IgD-negative memory B cell (primary cell): ENCODE data around the gene SASH1. TPM values are rescaled to one million over a fixed set of nuclear protein-coding genes. Genes with fewer than 3 reads are reported as not detected.

Source experiments
- H3K27ac Mint-ChIP-seq, 3 donors: one replicate each; pipeline ENCODE4 v1.8.0; 2020 to 2022; ENCODE audit warnings: mild to moderate bottlenecking in 3 of 3, mixed read lengths in 3 of 3, moderate library complexity in 1 of 3
- H3K27me3 Mint-ChIP-seq: one replicate; pipeline ENCODE4 v1.8.0; 2021; ENCODE audit warnings: mixed read lengths
- H3K36me3 Mint-ChIP-seq: one replicate; pipeline ENCODE4 v1.8.0; 2020; ENCODE audit warnings: mild to moderate bottlenecking, mixed read lengths
- H3K4me1 Mint-ChIP-seq, 3 donors: one replicate each; pipeline ENCODE4 v1.8.0; 2020 to 2022; ENCODE audit warnings: mixed read lengths in 3 of 3, mild to moderate bottlenecking in 1 of 3
- H3K4me3 Mint-ChIP-seq, 4 donors: one replicate each; pipeline ENCODE4 v1.8.0; 2020 to 2022; ENCODE audit warnings: mild to moderate bottlenecking in 4 of 4, mixed read lengths in 4 of 4, moderate library complexity in 3 of 4
- H3K9me3 Mint-ChIP-seq, 3 donors: one replicate each; pipeline ENCODE4 v1.8.0; 2020 to 2021; ENCODE audit warnings: mixed read lengths in 3 of 3, mild to moderate bottlenecking in 1 of 3
- polyA plus RNA-seq: library from polyadenylated mRNA; unstranded; fragments of 300-500 nt; fragmentation: Illumina TruSeq; gene quantifications from one replicate; pipeline ENCODE4 v1.2.3, GENCODE V29; 2021

Gene SASH1
- polyA plus RNA-seq, 1 donor from 2014 or later: 0.55 TPM

GRCh38 chr6:148520109-148520841 lies 177.6 kb downstream of the SASH1 start:
- Mint-ChIP-seq H3K27ac (peak overlapping the region; percentile 63 to 86 (median 66)), H3K4me1 (peaks cover 33 to 40% (median 33%) of the 10 kb centered on the region in 3 donors), H3K36me3 (no peaks in the 10 kb centered on the region), H3K9me3 (no peaks in the 10 kb centered on the region), H3K4me3 (peak overlapping the region; percentile 36 to 85 (median 67)), H3K27me3 (peaks cover under 1% of the 10 kb centered on the region)

DNA sequence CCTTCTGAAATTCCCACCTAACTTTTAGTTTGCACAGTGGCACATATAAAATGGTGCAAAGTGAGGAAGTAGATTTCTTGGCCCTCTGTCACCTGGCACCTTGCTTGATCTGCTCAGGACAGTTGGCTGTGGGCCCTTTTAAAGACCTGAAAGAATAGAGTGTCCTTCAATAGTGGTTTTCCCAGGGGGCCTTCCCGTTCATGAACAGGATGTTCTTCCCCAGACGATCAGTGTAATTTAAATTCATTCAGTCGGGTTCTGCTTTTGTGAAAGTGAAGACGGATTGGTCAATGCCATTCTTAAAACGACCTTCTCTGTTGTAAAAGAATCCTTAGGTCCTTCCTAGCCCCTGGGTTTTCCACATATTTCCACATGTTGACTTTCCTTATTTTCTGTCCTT lies 178.5 kb downstream of the SASH1 start:
- peaks cover 2% of the 10 kb centered on the region for H3K27me3 Mint-ChIP-seq
- H3K9me3 Mint-ChIP-seq: no peaks in the 10 kb centered on the region
- H3K4me1 Mint-ChIP-seq: peaks cover 36 to 42% (median 37%) of the 10 kb centered on the region in 3 donors
- peak overlapping the region in 3 of 4 donors; percentile 36 to 85 (median 76) for H3K4me3 Mint-ChIP-seq
- no peaks in the 10 kb centered on the region for H3K36me3 Mint-ChIP-seq
- peak overlapping the region in 2 of 3 donors; percentile 48 to 63 for H3K27ac Mint-ChIP-seq

- H3K4me3 Mint-ChIP-seq: peak overlapping the region in 2 of 4 donors; percentile 36 to 76
- H3K27me3 Mint-ChIP-seq: peaks cover 2% of the 10 kb centered on the region
- no peaks in the 10 kb centered on the region for H3K36me3 Mint-ChIP-seq
- peak overlapping the region in 2 of 3 donors; percentile 53 to 63 for H3K27ac Mint-ChIP-seq
- H3K4me1 Mint-ChIP-seq: peaks cover 34 to 42% (median 37%) of the 10 kb centered on the region in 3 donors
- H3K9me3 Mint-ChIP-seq: no peaks in the 10 kb centered on the region
Observed at GRCh38 chr6:148521586-148521985, 178.9 kb downstream of the SASH1 start.

DNA sequence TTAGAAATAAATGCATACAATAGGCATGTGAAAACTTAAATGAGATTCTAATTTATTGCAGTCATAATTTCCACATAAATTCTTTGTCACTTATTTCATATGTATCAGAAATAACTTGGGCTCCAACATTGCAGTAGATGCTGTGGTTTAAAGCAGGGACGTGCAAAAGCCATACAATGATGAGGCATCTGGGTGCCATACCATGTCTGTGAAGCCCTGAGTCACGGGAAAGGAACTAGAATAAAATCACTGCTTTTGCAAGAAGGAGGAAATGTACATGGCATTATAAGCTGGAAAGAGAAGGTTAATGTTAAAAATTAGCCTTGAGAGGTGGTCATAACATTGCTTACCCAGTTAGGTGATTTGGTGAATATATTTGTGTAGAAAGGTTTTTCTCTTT lies 180.4 kb downstream of the SASH1 start:
- Mint-ChIP-seq H3K9me3 (no peaks in the 10 kb centered on the region), H3K36me3 (no peaks in the 10 kb centered on the region), H3K27ac (peak overlapping the region in 1 of 3 donors; percentile 47), H3K27me3 (peaks cover 2% of the 10 kb centered on the region), H3K4me1 (peaks cover 26 to 38% (median 37%) of the 10 kb centered on the region in 3 donors), H3K4me3 (no peak overlapping the region)

DNA sequence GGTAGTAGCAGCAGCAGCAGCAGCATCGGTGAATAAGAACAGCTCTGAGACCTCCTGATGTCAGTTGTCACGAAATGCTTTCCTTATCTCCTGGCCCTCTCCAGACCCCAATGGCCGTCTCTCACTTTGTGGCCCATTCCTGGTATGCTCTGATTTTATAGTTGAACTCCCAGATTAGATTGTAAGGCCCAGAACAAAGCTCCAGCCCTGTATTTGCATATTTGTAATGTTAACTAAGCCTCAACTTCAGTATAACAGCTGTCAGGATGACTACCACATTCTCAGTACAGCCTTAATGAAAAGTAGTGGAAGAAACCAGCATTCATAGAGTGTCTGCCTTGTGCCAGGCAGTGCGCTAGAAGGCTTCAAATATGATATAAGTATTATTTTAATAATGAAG lies 180.9 kb downstream of the SASH1 start:
- H3K27ac Mint-ChIP-seq: peak overlapping the region in 1 of 3 donors; percentile 47
- H3K4me3 Mint-ChIP-seq: no peak overlapping the region
- H3K36me3 Mint-ChIP-seq: no peaks in the 10 kb centered on the region
- peaks cover 2% of the 10 kb centered on the region for H3K27me3 Mint-ChIP-seq
- H3K4me1 Mint-ChIP-seq: peaks cover 26 to 38% (median 37%) of the 10 kb centered on the region in 3 donors
- H3K9me3 Mint-ChIP-seq: no peaks in the 10 kb centered on the region

GRCh38 chr6:148524471-148524882 lies 181.8 kb downstream of the SASH1 start:
- H3K4me1 Mint-ChIP-seq: peaks cover 26 to 35% (median 29%) of the 10 kb centered on the region in 3 donors
- H3K4me3 Mint-ChIP-seq: peak overlapping the region in 2 of 4 donors; percentile 32 to 58
- H3K27ac Mint-ChIP-seq: no peak overlapping the region
- H3K27me3 Mint-ChIP-seq: peaks cover 2% of the 10 kb centered on the region
- H3K9me3 Mint-ChIP-seq: no peaks in the 10 kb centered on the region
- no peaks in the 10 kb centered on the region for H3K36me3 Mint-ChIP-seq

GRCh38 chr6:148524976-148525375 lies 182.3 kb downstream of the SASH1 start:
- H3K27ac Mint-ChIP-seq: no peak overlapping the region
- no peaks in the 10 kb centered on the region for H3K9me3 Mint-ChIP-seq
- H3K36me3 Mint-ChIP-seq: no peaks in the 10 kb centered on the region
- H3K4me3 Mint-ChIP-seq: peak overlapping the region in 1 of 4 donors; percentile 58
- H3K4me1 Mint-ChIP-seq: peaks cover 26 to 33% (median 27%) of the 10 kb centered on the region in 3 donors
- peaks cover 2% of the 10 kb centered on the region for H3K27me3 Mint-ChIP-seq

DNA sequence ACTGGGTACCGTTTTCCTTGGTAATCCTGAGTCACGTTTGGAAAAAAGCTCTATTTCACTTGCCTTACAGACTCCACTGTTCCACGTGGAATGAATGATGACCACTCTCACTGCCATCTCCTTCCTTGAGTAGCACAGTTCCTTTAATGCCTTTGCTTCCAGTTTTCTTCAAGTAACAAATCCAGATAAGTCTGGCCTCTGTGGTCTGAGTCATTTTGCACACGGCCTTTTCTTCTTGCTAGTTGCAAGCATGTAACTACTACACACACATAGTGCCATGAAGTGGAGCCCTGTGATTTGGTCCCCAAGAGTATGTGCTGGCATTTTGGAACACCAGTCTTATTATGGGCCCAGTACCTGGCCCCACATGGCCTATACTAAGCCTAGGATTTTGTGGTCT lies 182.8 kb downstream of the SASH1 start:
- no peak overlapping the region for H3K27ac Mint-ChIP-seq
- H3K4me3 Mint-ChIP-seq: peak overlapping the region in 1 of 4 donors; percentile 61
- peaks cover 2% of the 10 kb centered on the region for H3K27me3 Mint-ChIP-seq
- H3K9me3 Mint-ChIP-seq: no peaks in the 10 kb centered on the region
- peaks cover 25 to 31% (median 25%) of the 10 kb centered on the region in 3 donors for H3K4me1 Mint-ChIP-seq
- H3K36me3 Mint-ChIP-seq: no peaks in the 10 kb centered on the region

DNA sequence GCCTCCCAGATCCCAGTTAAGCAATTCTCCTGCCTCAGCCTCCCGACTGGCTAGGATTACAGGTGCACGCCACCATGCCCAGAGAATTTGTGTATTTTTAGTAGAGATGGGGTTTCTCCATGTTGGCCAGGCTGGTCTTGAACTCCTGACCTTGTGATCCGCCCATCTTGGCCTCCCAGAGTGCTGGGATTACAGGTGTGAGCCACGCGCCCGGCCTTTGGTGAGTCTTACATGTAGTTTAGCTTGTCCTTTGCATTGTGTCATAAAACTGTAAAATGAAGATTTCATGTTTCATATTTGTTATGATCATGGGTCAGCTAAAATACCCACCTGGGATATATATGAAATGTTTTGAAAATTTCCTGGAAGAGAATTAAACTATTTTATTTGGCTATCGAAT lies 183.5 kb downstream of the SASH1 start:
- H3K4me1 Mint-ChIP-seq: peaks cover 21 to 30% (median 25%) of the 10 kb centered on the region in 3 donors
- no peak overlapping the region for H3K27ac Mint-ChIP-seq
- H3K9me3 Mint-ChIP-seq: no peaks in the 10 kb centered on the region
- peaks cover 5% of the 10 kb centered on the region for H3K27me3 Mint-ChIP-seq
- no peak overlapping the region for H3K4me3 Mint-ChIP-seq
- H3K36me3 Mint-ChIP-seq: no peaks in the 10 kb centered on the region

DNA sequence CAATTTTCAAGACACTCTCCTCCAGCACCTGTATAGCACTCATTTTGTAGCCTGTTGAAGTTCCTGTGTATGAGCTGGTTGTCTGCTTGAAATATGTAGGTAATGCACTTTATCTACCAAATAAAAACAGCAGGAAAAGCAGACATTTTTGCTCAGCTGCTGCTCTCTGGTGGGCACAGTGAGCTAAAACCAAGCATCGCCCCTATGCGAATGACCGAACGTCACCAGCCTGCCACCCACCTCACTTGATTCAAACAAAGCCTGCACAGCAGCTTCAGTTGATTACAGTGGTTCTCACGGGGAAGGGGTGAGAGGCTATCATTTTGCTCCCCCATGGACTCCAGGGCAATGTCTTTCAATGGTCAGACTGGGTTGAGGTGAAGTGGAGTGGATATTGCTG lies 185.7 kb downstream of the SASH1 start:
- no peaks in the 10 kb centered on the region for H3K36me3 Mint-ChIP-seq
- H3K4me3 Mint-ChIP-seq: no peak overlapping the region
- peaks cover 5% of the 10 kb centered on the region for H3K27me3 Mint-ChIP-seq
- H3K9me3 Mint-ChIP-seq: no peaks in the 10 kb centered on the region
- peaks cover 12 to 19% (median 16%) of the 10 kb centered on the region in 3 donors for H3K4me1 Mint-ChIP-seq
- no peak overlapping the region for H3K27ac Mint-ChIP-seq

GRCh38 chr6:148529010-148529409 lies 186.4 kb downstream of the SASH1 start:
- Mint-ChIP-seq H3K9me3 (no peaks in the 10 kb centered on the region), H3K27ac (no peak overlapping the region), H3K36me3 (no peaks in the 10 kb centered on the region), H3K4me1 (peaks cover 12 to 19% (median 16%) of the 10 kb centered on the region in 3 donors), H3K4me3 (no peak overlapping the region), H3K27me3 (peaks cover 5% of the 10 kb centered on the region)

DNA sequence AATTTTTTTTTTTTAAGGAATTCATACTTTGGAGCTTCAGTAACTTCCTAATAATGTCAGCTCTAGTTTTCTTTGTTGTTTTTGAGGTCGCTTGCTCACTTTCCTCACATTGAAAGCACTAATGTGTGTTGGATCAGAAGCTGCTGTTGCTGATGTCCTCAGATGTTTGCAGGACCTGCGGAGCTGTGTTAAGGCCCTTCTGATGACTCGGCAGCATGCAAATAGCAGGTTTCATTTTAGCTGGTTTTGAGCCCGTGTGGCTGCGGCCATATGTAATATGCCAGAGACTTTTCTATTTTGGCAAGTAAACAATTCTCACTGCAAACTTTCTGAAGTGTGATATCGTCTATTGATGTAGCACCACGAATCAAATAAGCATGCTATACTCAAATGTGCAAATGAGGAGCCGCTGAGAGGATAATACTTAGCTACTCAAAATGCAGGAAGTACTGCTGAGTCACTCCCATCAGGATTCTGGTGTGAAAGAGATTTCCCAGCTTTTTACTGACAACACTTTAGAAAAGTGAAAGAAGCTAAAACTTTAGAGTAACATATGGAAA lies 187.8 kb downstream of the SASH1 start:
- Mint-ChIP-seq H3K27me3 (peaks cover 3% of the 10 kb centered on the region), H3K4me3 (peak overlapping the region in 1 of 4 donors; percentile 65), H3K27ac (peak overlapping the region in 1 of 3 donors; percentile 63), H3K9me3 (no peaks in the 10 kb centered on the region), H3K4me1 (peaks cover 4 to 11% (median 8%) of the 10 kb centered on the region in 3 donors), H3K36me3 (no peaks in the 10 kb centered on the region)

DNA sequence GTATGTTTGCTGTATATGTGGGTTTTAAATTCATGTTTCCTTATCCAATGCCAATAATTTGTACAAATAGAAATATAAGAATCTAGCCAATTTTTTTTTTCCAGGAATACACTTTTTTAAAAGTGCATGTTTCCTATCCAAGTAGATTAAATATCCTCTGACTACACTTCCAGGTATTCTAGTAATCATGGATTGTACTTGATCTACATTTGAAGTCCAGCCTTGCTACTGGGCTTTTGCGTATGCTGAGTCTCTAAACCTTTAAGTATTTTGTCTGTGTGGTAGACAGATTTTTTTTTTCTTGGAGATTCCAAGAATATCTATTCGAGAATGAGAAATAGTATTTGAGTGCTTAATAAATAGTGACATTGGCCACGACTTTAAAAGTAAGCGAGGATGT lies 188.3 kb downstream of the SASH1 start:
- H3K9me3 Mint-ChIP-seq: no peaks in the 10 kb centered on the region
- peaks cover 3% of the 10 kb centered on the region for H3K27me3 Mint-ChIP-seq
- H3K36me3 Mint-ChIP-seq: no peaks in the 10 kb centered on the region

DNA sequence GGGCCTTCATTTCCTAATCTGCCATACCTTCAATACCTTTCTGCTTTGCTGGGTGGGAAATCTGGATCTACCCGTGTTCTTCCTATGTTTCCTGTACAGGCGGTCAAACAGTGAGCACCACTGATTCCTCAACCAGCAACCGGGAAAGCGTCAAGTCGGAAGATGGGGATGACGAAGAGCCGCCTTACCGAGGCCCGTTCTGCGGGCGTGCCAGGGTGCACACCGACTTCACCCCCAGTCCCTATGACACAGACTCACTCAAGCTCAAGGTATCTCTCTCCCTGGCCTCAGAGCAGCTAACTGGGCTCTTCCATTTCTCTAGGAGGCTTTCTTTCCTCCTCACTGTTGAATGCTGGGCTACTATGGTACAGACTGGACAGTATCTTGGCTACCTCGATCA lies 190.1 kb downstream of the SASH1 start:
- Mint-ChIP-seq H3K27me3 (peaks cover 7% of the 10 kb centered on the region), H3K36me3 (no peaks in the 10 kb centered on the region), H3K4me3 (no peak overlapping the region), H3K27ac (no peak overlapping the region), H3K9me3 (no peaks in the 10 kb centered on the region), H3K4me1 (peaks cover 3 to 10% (median 8%) of the 10 kb centered on the region in 3 donors)

More for the DNA sequence above, 188.3 kb downstream of the SASH1 start:
- H3K4me1 Mint-ChIP-seq: peaks cover 3 to 10% (median 8%) of the 10 kb centered on the region in 3 donors
- H3K27ac Mint-ChIP-seq: no peak overlapping the region
- no peak overlapping the region for H3K4me3 Mint-ChIP-seq

DNA sequence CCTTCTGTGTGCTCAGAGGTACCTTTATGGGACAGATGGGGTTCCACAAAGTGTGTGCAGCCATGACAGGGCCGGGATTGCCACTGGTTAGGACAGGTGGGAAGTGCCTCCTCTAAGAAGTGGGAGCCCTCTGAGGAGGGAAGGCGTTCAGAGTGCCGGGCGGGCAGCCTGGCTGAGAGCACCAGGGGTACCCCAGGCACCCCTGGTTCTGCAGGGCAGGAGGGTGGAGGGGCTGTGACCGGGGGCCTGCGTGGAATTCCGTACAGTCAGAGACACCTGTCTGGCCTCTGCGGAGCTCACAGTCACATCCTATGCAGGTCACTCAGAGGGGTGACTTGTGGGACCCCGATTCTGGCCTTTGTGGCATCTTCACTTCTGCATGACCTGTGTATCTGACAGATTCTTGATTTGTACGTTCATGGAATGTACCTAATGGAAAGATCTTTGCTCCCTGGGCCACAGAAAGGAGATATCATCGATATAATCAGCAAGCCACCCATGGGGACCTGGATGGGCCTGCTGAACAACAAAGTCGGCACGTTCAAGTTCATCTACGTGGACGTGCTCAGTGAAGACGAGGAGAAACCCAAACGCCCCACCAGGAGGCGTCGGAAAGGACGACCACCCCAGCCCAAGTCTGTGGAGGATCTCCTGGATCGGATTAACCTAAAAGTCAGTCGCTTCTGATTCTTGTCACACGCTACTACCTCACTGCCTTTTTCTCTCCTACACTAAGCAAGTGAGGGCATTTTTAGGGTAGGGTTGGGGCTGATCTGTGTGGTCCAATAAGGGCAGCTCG lies 190.9 kb downstream of the SASH1 start:
- Mint-ChIP-seq H3K9me3 (no peaks in the 10 kb centered on the region), H3K27ac (no peak overlapping the region), H3K4me3 (no peak overlapping the region), H3K4me1 (peaks cover 3 to 10% (median 8%) of the 10 kb centered on the region in 3 donors), H3K27me3 (peaks cover 7% of the 10 kb centered on the region), H3K36me3 (no peaks in the 10 kb centered on the region)
